SK-N-MC (cell line): ENCODE data around the gene KRT5.

ENCODE experiments used
- EZH2 ChIP-seq: fragments of 200-600 bp; sonication (generic); IDR thresholded peaks from one replicate; pipeline ENCODE4 v1.6.1; 2017; ENCODE audit warnings: antibody characterized with exemption
- FOXP2 ChIP-seq: optimal IDR thresholded peaks from 2 replicates; pipeline ENCODE3; 2011; ENCODE audit warnings: mild to moderate bottlenecking, moderate library complexity; ENCODE audit not compliant: insufficient read depth; ENCODE audit errors: extremely low read length, control extremely low read depth
- POLR2AphosphoS5 ChIP-seq: IDR thresholded peaks from 2 replicates; pipeline ENCODE4 v1.6.1; 2012; ENCODE audit warnings: mild to moderate bottlenecking, low read depth, low read length, borderline replicate concordance

- TF ChIP-seq POLR2AphosphoS5 (no peak), EZH2 (no peak), FOXP2 (no peak)
Observed at GRCh38 chr12:52523824-52524223, 3.6 kb upstream of the KRT5 start.
